Heart left ventricle (tissue), 16 donors: Measurements from ENCODE around the gene CLPTM1. TPM values are rescaled to one million over a fixed set of nuclear protein-coding genes. Genes with fewer than 3 reads are reported as not detected.
"Not testable (repeated sequence)": the region's sequence is repeated elsewhere in the genome, so short reads cannot be mapped to it uniquely, and the experiment has no call there.

Experiments
- ATAC-seq, 4 donors: fragments of 200-7000 bp; cut with Tn5 transposase; one replicate each; pipeline ENCODE4 v1.9.1; 2020 to 2022; ENCODE audit warnings: moderate library complexity in 4 of 4, mild to moderate bottlenecking in 3 of 4, moderate number of reproducible peaks in 1 of 4
- DNase-seq, 5 donors: peaks; one replicate each; pipeline ENCODE4 v3.0.0-alpha.2; 2020
- H3K27ac ChIP-seq, 12 donors: fragments of 200-600 bp; sonication (generic) in 4 of 12; one replicate each; pipeline versions ENCODE4 v1.5.0 to v1.8.0; 2016 to 2022; ENCODE audit warnings: mild to moderate bottlenecking in 2 of 12
- H3K27me3 ChIP-seq, 9 donors: fragments of 200-600 bp; sonication (generic) in 2 of 9; one replicate each; pipeline versions ENCODE4 v1.5.1 to v1.8.0; 2016 to 2022; ENCODE audit warnings: mild to moderate bottlenecking in 3 of 9
- H3K36me3 ChIP-seq, 9 donors: fragments of 200-600 bp; sonication (generic) in 2 of 9; one replicate each; pipeline versions ENCODE4 v1.5.0 to v1.8.0; 2018 to 2022; ENCODE audit warnings: mild to moderate bottlenecking in 2 of 9
- H3K4me1 ChIP-seq, 12 donors: fragments of 200-600 bp; sonication (generic) in 4 of 12; one replicate each; pipeline versions ENCODE4 v1.5.0 to v1.8.0; 2016 to 2022; ENCODE audit warnings: mild to moderate bottlenecking in 3 of 12
- H3K4me3 ChIP-seq, 12 donors: fragments of 200-600 bp; sonication (generic) in 4 of 12; one replicate each; pipeline versions ENCODE4 v1.5.0 to v1.8.0; 2017 to 2022; ENCODE audit warnings: mild to moderate bottlenecking in 9 of 12, moderate library complexity in 4 of 12
- H3K9me3 ChIP-seq, 12 donors: fragments of 200-600 bp; sonication (generic) in 4 of 12; one replicate each; pipeline versions ENCODE4 v1.5.0 to v1.8.0; 2016 to 2022; ENCODE audit warnings: mild to moderate bottlenecking in 1 of 12
- CTCF ChIP-seq, 12 donors: fragments of 200-600 bp; sonication (generic) in 4 of 12; IDR thresholded peaks; one replicate each; pipeline versions ENCODE4 v1.5.0 to v1.8.0; 2018 to 2022; ENCODE audit warnings: antibody characterized with exemption in 12 of 12, mild to moderate bottlenecking in 5 of 12
- POLR2A ChIP-seq, 2 donors: fragments of 450-650 bp; IDR thresholded peaks; one replicate each; pipeline ENCODE4 v1.6.1; 2017; ENCODE audit warnings: antibody characterized with exemption in 2 of 2, mild to moderate bottlenecking in 2 of 2, moderate library complexity in 2 of 2
- WGBS, 4 donors: extraction: QIAGEN DNeasy Blood & Tissue Kit in 2 of 4; methylation state at CpG; one replicate each; pipeline versions ENCODE4 v1.1.5 to v1.1.7; 2013 to 2018; 5-methylcytosine and 5-hydroxymethylcytosine counted together
- intact Hi-C, 10 donors: fragments of 100-400 bp; cut with DNase I; formaldehyde crosslinking; loops; one replicate each; pipeline versions ENCODE4 v1.11.1 to v1.14.2; 2022
- polyA plus RNA-seq, 2 donors: library from polyadenylated mRNA; stranded (reverse); fragments of 200-250 nt; gene quantifications; one replicate each; pipeline ENCODE4 v1.2.3, GENCODE V29; 2013
- total RNA-seq, 9 donors: library from RNA; depleted of rRNA in 2 of 9; stranded (reverse); fragments of >200 nt in 2 of 9; fragmentation: NEBNext Ultra II Directional in 3 of 9; extraction: Animal tissue kit (Norgen Biotek cat#: 25700) in 3 of 9; gene quantifications; one replicate each; pipeline versions ENCODE4 v1.1.0 to v1.2.4, GENCODE V29; 2016 to 2023
- donor health status: ischemic (EF 13 %, LVEDD 7.1; RV severe dilation, severe dysfunction).
- donor health status: healthy with polysubstance abuse.
- donor health status: DM: no; HTN: yes; CAD: no.
- donor health status: DM: no; HTN: no; CAD: no.
- donor health status: ischemic (EF 25% LVEDD 6.9; RV normal size, moderate dysfunction).
- donor health status: ischemic (EF 25% LVEDD 5.7; RV mildly dilated, moderate dysfunction).
- donor health status: healthy.
- donor health status: DM: yes; HTN: yes; CAD: no.
- donor health status: ischemic (EF 35%, LVEDD 5.7; RV mildly dilated, moderate dysfunction).
- donor health status: nonischemic (EF 11% LVEDD 7.7; RV severe dilation, severe dysfunction).
- donor health status: DM: yes; HTN: yes; CAD: no.
- donor health status: PGD.
- donor health status: ischemic (EF 29% LVEDD 5.4; RV normal size, mild dysfunction).
- donor health status: nonischemic (EF 23%, LVEDD 6.1; RV moderate dilation, normal function).

The CLPTM1 gene
- total and polyA plus RNA-seq, 11 donors: 89.2 to 120 (median 96.0) TPM

- Histone ChIP-seq H3K9me3 (no peaks in the 10 kb centered on the region), H3K4me3 (no peak overlapping the region), H3K4me1 (peaks cover 0 to 32% (median 12%) of the 10 kb centered on the region in 12 donors), H3K27me3 (peaks cover 0 to 34% (median 15%) of the 10 kb centered on the region in 9 donors), H3K36me3 (peaks cover 0 to 9% (median 4%) of the 10 kb centered on the region in 9 donors), H3K27ac (no peak overlapping the region)
- TF ChIP-seq POLR2A (IDR thresholded peaks at IDR 0.05): no peak
- no peak for TF ChIP-seq CTCF (IDR thresholded peaks at IDR 0.05)
- intact Hi-C loops: loop anchor here in 6 of 10 donors (10.0 kb wide), 4 partner anchors 137 to 437 kb away; partner anchors contain the start of gene KLC3 (in 1 of the 6)
- 95 to 97% (median 95%) methylated on average over 12 of the region's 12 CpGs for WGBS, 4 donors
- DNase-seq (no peak), ATAC-seq (no peak)
These were observed 47.6 kb upstream of the CLPTM1 start for GRCh38 chr19:44907613-44908012.

GRCh38 chr19:44908074-44908835, 46.9 kb upstream of the CLPTM1 start:
- DNase-seq: no peak
- no peak overlapping the region for H3K4me3 ChIP-seq
- peaks cover 0 to 3% (median 0%) of the 10 kb centered on the region in 9 donors for H3K36me3 ChIP-seq
- no peak for ATAC-seq
- peaks cover 0 to 34% (median 15%) of the 10 kb centered on the region in 9 donors for H3K27me3 ChIP-seq
- intact Hi-C loops: loop anchor here in 6 of 10 donors (10.0 kb wide), 4 partner anchors 137 to 437 kb away; partner anchors contain the start of gene KLC3 (in 1 of the 6)
- TF ChIP-seq CTCF (IDR thresholded peaks at IDR 0.05) (no peak), POLR2A (IDR thresholded peaks at IDR 0.05) (no peak)
- no peaks in the 10 kb centered on the region for H3K9me3 ChIP-seq
- no peak overlapping the region for H3K27ac ChIP-seq
- 95 to 96% (median 95%) methylated on average over 42 to 46 of the region's 46 CpGs for WGBS, 4 donors
- peaks cover 0 to 36% (median 12%) of the 10 kb centered on the region in 12 donors for H3K4me1 ChIP-seq

- TF ChIP-seq POLR2A (IDR thresholded peaks at IDR 0.05) (no peak), CTCF (IDR thresholded peaks at IDR 0.05) (no peak)
- intact Hi-C loops: loop anchor here in 6 of 10 donors (10.0 kb wide), 4 partner anchors 136 to 436 kb away; partner anchors contain the start of gene KLC3 (in 1 of the 6)
- Histone ChIP-seq H3K27ac (no peak overlapping the region), H3K36me3 (no peaks in the 10 kb centered on the region), H3K27me3 (peaks cover 0 to 34% (median 15%) of the 10 kb centered on the region in 9 donors), H3K4me1 (peaks cover 0 to 37% (median 9%) of the 10 kb centered on the region in 12 donors), H3K4me3 (no peak overlapping the region), H3K9me3 (no peaks in the 10 kb centered on the region)
- DNase-seq: no peak
- no peak for ATAC-seq
- WGBS, 4 donors: 95 to 98% (median 96%) methylated on average over 41 to 44 of the region's 44 CpGs
These were observed 46.3 kb upstream of the CLPTM1 start for GRCh38 chr19:44908836-44909261.

DNA sequence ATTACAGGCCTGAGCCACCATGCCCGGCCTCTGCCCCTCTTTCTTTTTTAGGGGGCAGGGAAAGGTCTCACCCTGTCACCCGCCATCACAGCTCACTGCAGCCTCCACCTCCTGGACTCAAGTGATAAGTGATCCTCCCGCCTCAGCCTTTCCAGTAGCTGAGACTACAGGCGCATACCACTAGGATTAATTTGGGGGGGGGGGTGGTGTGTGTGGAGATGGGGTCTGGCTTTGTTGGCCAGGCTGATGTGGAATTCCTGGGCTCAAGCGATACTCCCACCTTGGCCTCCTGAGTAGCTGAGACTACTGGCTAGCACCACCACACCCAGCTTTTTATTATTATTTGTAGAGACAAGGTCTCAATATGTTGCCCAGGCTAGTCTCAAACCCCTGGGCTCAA, 45.4 kb upstream of the CLPTM1 start:
- no peaks in the 10 kb centered on the region for H3K9me3 ChIP-seq
- H3K4me3 ChIP-seq: no peak overlapping the region
- peak overlapping the region in 2 of 12 donors; percentile 1 to 13 for H3K27ac ChIP-seq
- TF ChIP-seq CTCF (IDR thresholded peaks at IDR 0.05) (no peak), POLR2A (IDR thresholded peaks at IDR 0.05) (no peak)
- no peak for ATAC-seq
- intact Hi-C loops: loop anchor here in 6 of 10 donors (10.0 kb wide), 4 partner anchors 135 to 435 kb away; partner anchors contain the start of gene KLC3 (in 1 of the 6)
- 82 to 86% (median 85%) methylated on average over 5 of the region's 5 CpGs for WGBS, 4 donors
- no peaks in the 10 kb centered on the region for H3K36me3 ChIP-seq
- peaks cover 0 to 46% (median 8%) of the 10 kb centered on the region in 12 donors for H3K4me1 ChIP-seq
- H3K27me3 ChIP-seq: peaks cover 0 to 31% (median 15%) of the 10 kb centered on the region in 9 donors
- DNase-seq: no peak

DNA sequence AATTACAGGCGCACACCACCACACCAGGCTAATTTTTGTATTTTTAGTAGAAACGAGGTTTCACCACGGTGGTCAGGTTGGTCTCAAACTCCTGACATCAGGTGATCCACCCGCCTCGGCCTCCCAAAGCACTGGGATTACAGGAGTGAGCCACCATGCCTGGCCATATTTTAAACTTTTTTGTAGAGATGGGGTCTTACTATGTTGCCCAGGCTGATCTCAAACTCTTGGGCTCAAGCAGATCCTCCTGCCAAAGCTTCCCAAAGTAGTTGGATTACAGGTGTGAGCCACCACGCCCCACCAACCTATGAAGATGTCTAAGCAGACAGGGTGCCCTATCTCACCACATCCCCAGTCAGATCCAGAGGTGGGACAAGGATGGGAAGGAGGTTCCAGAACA, 43.3 kb upstream of the CLPTM1 start:
- ATAC-seq, H3K4me3 ChIP-seq, DNase-seq, intact Hi-C loops, H3K36me3 ChIP-seq, H3K27ac ChIP-seq, H3K9me3 ChIP-seq, H3K27me3 ChIP-seq: not testable (repeated sequence)
- WGBS, 4 donors: 87 to 93% (median 90%) methylated on average over 6 of the region's 6 CpGs
- peaks cover 0 to 37% (median 8%) of the 10 kb centered on the region in 12 donors for H3K4me1 ChIP-seq
